Stomach (tissue), 9 donors: ENCODE results near the gene ZNF98. TPM values are rescaled to one million over a fixed set of nuclear protein-coding genes. Genes with fewer than 3 reads are reported as not detected.
A peak's percentile ranks its signal among the peaks of the same experiment; 100 is the strongest.

Experiments used
- DNase-seq, 2 donors: peaks; one replicate each; pipeline versions ENCODE4 v3.0.0 to v3.0.0-alpha.2; 2013 to 2019
- H3K27ac ChIP-seq, 5 donors: fragments of 200-600 bp in 4 of 5; sonication (generic) in 4 of 5; one replicate each; pipeline ENCODE4 v1.5.1; 2013 to 2019; ENCODE audit warnings: mild to moderate bottlenecking in 1 of 5, moderate library complexity in 1 of 5
- H3K27me3 ChIP-seq, 3 donors: fragments of 200-600 bp; sonication (generic); one replicate each; pipeline ENCODE4 v1.5.1; 2017 to 2019; ENCODE audit warnings: mixed run types in 1 of 3
- H3K36me3 ChIP-seq, 4 donors: fragments of 200-600 bp; sonication (generic); 1 replicate in 3 of 4; 2 replicates in 1 of 4; pipeline ENCODE4 v1.5.1; 2016 to 2019
- H3K4me1 ChIP-seq, 4 donors: fragments of 200-600 bp; sonication (generic); one replicate each; pipeline ENCODE4 v1.5.1; 2016 to 2019
- H3K4me3 ChIP-seq, 4 donors: fragments of 200-600 bp; sonication (generic) in 3 of 4; one replicate each; pipeline ENCODE4 v1.5.1; 2016 to 2019; ENCODE audit warnings: mild to moderate bottlenecking in 1 of 4
- H3K9me3 ChIP-seq, 4 donors: fragments of 200-600 bp; sonication (generic); one replicate each; pipeline ENCODE4 v1.5.1; 2016 to 2019
- CTCF ChIP-seq, 7 experiments: fragments of 450-650 bp in 4 of 7; fragments of 200-600 bp in 3 of 7; sonication (generic) in 3 of 7; IDR thresholded peaks; one replicate each; pipeline ENCODE4 v1.5.1; 2016 to 2019; ENCODE audit warnings: antibody characterized with exemption in 7 of 7, control low read depth in 2 of 7, mild to moderate bottlenecking in 1 of 7
- EP300 ChIP-seq: sonication (generic); formaldehyde crosslinking; IDR thresholded peaks from one replicate; pipeline ENCODE4 v1.6.1; 2017; ENCODE audit warnings: antibody characterized with exemption
- POLR2A ChIP-seq, 4 donors: fragments of 450-650 bp; IDR thresholded peaks; one replicate each; pipeline ENCODE4 v1.6.1; 2016; ENCODE audit warnings: antibody characterized with exemption in 4 of 4, control low read depth in 2 of 4, mild to moderate bottlenecking in 1 of 4, moderate library complexity in 1 of 4
- POLR2AphosphoS5 ChIP-seq, 3 donors: sonication (generic); formaldehyde crosslinking; IDR thresholded peaks; one replicate each; pipeline ENCODE4 v1.6.1; 2016; ENCODE audit warnings: antibody characterized with exemption in 3 of 3
- WGBS, 5 donors: extraction: QIAGEN DNeasy Blood & Tissue Kit in 3 of 5; methylation state at CpG; one replicate each; pipeline versions ENCODE4 v1.1.5 to v1.1.7; 2013 to 2018; 5-methylcytosine and 5-hydroxymethylcytosine counted together
- intact Hi-C: fragments of 100-400 bp; cut with DNase I; formaldehyde crosslinking; loops from one replicate; pipeline ENCODE4 v1.15.1; 2023; ENCODE audit warnings: low total_unique reads
- polyA plus RNA-seq, 3 donors: library from polyadenylated mRNA; stranded (reverse); fragments of 200-250 nt; gene quantifications; one replicate each; pipeline ENCODE4 v1.2.3, GENCODE V29; 2013
- total RNA-seq, 5 donors: library from RNA; depleted of rRNA; stranded (reverse); fragments of >200 nt; gene quantifications; one replicate each; pipeline versions ENCODE4 v1.1.0 to v1.2.3, GENCODE V29; 2014 to 2016
- donor health status: healthy with polysubstance abuse.
- donor health status: Bipolar disorder and iron deficiency.
- donor health status: healthy.

ZNF98 gene
- total and polyA plus RNA-seq, 8 donors, result 5.3 TPM; not detected in 7

- DNase-seq, result peak in 1 of 2 donors; percentile 64
- peaks cover 0 to 8% (median 0%) of the 10 kb centered on the region in 4 donors for H3K4me1 ChIP-seq
- no peak for TF ChIP-seq CTCF (IDR thresholded peaks at IDR 0.05)
- no peak for TF ChIP-seq POLR2A (IDR thresholded peaks at IDR 0.05)
- TF ChIP-seq EP300, result no peak
- TF ChIP-seq POLR2AphosphoS5 (IDR thresholded peaks at IDR 0.05), result no peak
- no peak overlapping the region for H3K27ac ChIP-seq
- H3K36me3 ChIP-seq, result no peaks in the 10 kb centered on the region
- 7 to 13% (median 9%) methylated on average over 20 to 60 of the region's 60 CpGs for WGBS, 5 donors
- intact Hi-C loops, result no loop called here
- peak overlapping the region in 2 of 4 donors; percentile 3 for H3K4me3 ChIP-seq
- peaks cover 7 to 92% (median 75%) of the 10 kb centered on the region in 4 donors for H3K9me3 ChIP-seq
- peaks cover 0 to 23% (median 11%) of the 10 kb centered on the region in 3 donors for H3K27me3 ChIP-seq
Observed at GRCh38 chr19:22427960-22428913, 6.1 kb upstream of the ZNF98 start.

- Histone ChIP-seq H3K36me3 (no peaks in the 10 kb centered on the region), H3K4me3 (peak overlapping the region in 1 of 4 donors; percentile 3), H3K9me3 (peaks cover 7 to 92% (median 79%) of the 10 kb centered on the region in 4 donors), H3K27me3 (peaks cover 0 to 23% (median 11%) of the 10 kb centered on the region in 3 donors), H3K4me1 (peaks cover 0 to 8% (median 0%) of the 10 kb centered on the region in 4 donors), H3K27ac (no peak overlapping the region)
- 4 to 12% (median 6%) methylated on average over 9 to 19 of the region's 19 CpGs for WGBS, 5 donors
- intact Hi-C loops, result no loop called here
- no peak for TF ChIP-seq CTCF (IDR thresholded peaks at IDR 0.05)
- no peak for TF ChIP-seq POLR2A (IDR thresholded peaks at IDR 0.05)
- TF ChIP-seq EP300, result no peak
- no peak for TF ChIP-seq POLR2AphosphoS5 (IDR thresholded peaks at IDR 0.05)
- DNase-seq, result peak in 1 of 2 donors; percentile 82
Observed at GRCh38 chr19:22427547-22427946, 5.4 kb upstream of the ZNF98 start.

GRCh38 chr19:22426901-22427300 is 4.8 kb upstream of the ZNF98 start:
- H3K27ac ChIP-seq, result no peak overlapping the region
- H3K27me3 ChIP-seq, result peaks cover 0 to 23% (median 11%) of the 10 kb centered on the region in 3 donors
- intact Hi-C loops, result no loop called here
- DNase-seq, result no peak
- H3K4me3 ChIP-seq, result no peak overlapping the region
- no peaks in the 10 kb centered on the region for H3K36me3 ChIP-seq
- WGBS, 5 donors, result 42 to 60% (median 54%) methylated on average over 6 to 8 of the region's 8 CpGs
- H3K9me3 ChIP-seq, result peaks cover 7 to 94% (median 84%) of the 10 kb centered on the region in 4 donors
- no peak for TF ChIP-seq CTCF (IDR thresholded peaks at IDR 0.05)
- no peak for TF ChIP-seq POLR2A (IDR thresholded peaks at IDR 0.05)
- no peak for TF ChIP-seq POLR2AphosphoS5 (IDR thresholded peaks at IDR 0.05)
- no peak for TF ChIP-seq EP300
- peaks cover 0 to 8% (median 0%) of the 10 kb centered on the region in 4 donors for H3K4me1 ChIP-seq

- 2 to 6% (median 4%) methylated on average over 12 to 20 of the region's 20 CpGs for WGBS, 5 donors
- Histone ChIP-seq H3K36me3 (no peaks in the 10 kb centered on the region), H3K27ac (no peak overlapping the region), H3K4me3 (peak overlapping the region in 2 of 4 donors; percentile 14 to 16), H3K4me1 (no peaks in the 10 kb centered on the region), H3K9me3 (peaks cover 0 to 81% (median 65%) of the 10 kb centered on the region in 4 donors), H3K27me3 (peaks cover 0 to 4% (median 0%) of the 10 kb centered on the region in 3 donors)
- intact Hi-C loops, result no loop called here
- TF ChIP-seq EP300 (no peak), POLR2AphosphoS5 (IDR thresholded peaks at IDR 0.05) (no peak), POLR2A (IDR thresholded peaks at IDR 0.05) (no peak), CTCF (IDR thresholded peaks at IDR 0.05) (no peak)
- DNase-seq, result no peak
Observed at GRCh38 chr19:22421797-22422196, 349 bp downstream of the ZNF98 start.
